KOPT-K1 (cell line): Measurements from ENCODE around the gene KDM6A.
"Not testable (repeated sequence)": the region's sequence is repeated elsewhere in the genome, so short reads cannot be mapped to it uniquely, and the experiment has no call there.

Experiments
- H3K27ac ChIP-seq: fragments of 200-600 bp; sonication (generic); 2 replicates; pipeline ENCODE4 v1.5.1; 2016; ENCODE audit warnings: antibody characterized with exemption, mild to moderate bottlenecking, low read depth, low read length; ENCODE audit not compliant: poor library complexity, severe bottlenecking
- H3K36me3 ChIP-seq: fragments of 200-600 bp; sonication (generic); 2 replicates; pipeline ENCODE4 v1.5.1; 2017; ENCODE audit warnings: antibody characterized with exemption, mild to moderate bottlenecking, low read length, moderate library complexity; ENCODE audit not compliant: insufficient read depth
- H3K9me3 ChIP-seq: fragments of 200-600 bp; sonication (generic); 2 replicates; pipeline ENCODE4 v1.5.1; 2017; ENCODE audit warnings: antibody characterized with exemption, low read length, mild to moderate bottlenecking; ENCODE audit not compliant: insufficient read depth, poor library complexity, severe bottlenecking

The KDM6A gene

GRCh38 chrX:44931441-44931973, 58.5 kb downstream of the KDM6A start:
- Histone ChIP-seq H3K36me3 (no peaks in the 10 kb centered on the region), H3K9me3 (no peaks in the 10 kb centered on the region), H3K27ac (no peak overlapping the region)

GRCh38 chrX:44935172-44935571, 62.2 kb downstream of the KDM6A start:
- H3K36me3 ChIP-seq: no peaks in the 10 kb centered on the region
- no peaks in the 10 kb centered on the region for H3K9me3 ChIP-seq
- no peak overlapping the region for H3K27ac ChIP-seq

GRCh38 chrX:44935640-44936039, 62.7 kb downstream of the KDM6A start:
- H3K36me3 ChIP-seq: no peaks in the 10 kb centered on the region
- no peak overlapping the region for H3K27ac ChIP-seq
- no peaks in the 10 kb centered on the region for H3K9me3 ChIP-seq

- H3K27ac ChIP-seq: no peak overlapping the region
- H3K36me3 ChIP-seq: no peaks in the 10 kb centered on the region
- no peaks in the 10 kb centered on the region for H3K9me3 ChIP-seq
Observed at GRCh38 chrX:44937606-44938005, 64.6 kb downstream of the KDM6A start.

GRCh38 chrX:44938111-44938510, 65.1 kb downstream of the KDM6A start:
- Histone ChIP-seq H3K9me3 (peaks cover under 1% of the 10 kb centered on the region), H3K36me3 (no peaks in the 10 kb centered on the region), H3K27ac (no peak overlapping the region)

- H3K27ac ChIP-seq, H3K36me3 ChIP-seq: not testable (repeated sequence)
- peaks cover 23% of the 10 kb centered on the region for H3K9me3 ChIP-seq
Observed at GRCh38 chrX:44940541-44940940, 67.6 kb downstream of the KDM6A start.

GRCh38 chrX:44943007-44943406, 70.0 kb downstream of the KDM6A start:
- no peak overlapping the region for H3K27ac ChIP-seq
- no peaks in the 10 kb centered on the region for H3K36me3 ChIP-seq
- peaks cover 31% of the 10 kb centered on the region for H3K9me3 ChIP-seq

- Histone ChIP-seq H3K36me3 (no peaks in the 10 kb centered on the region), H3K27ac (no peak overlapping the region), H3K9me3 (peaks cover 31% of the 10 kb centered on the region)
Observed at GRCh38 chrX:44944894-44945293, 71.9 kb downstream of the KDM6A start.

- no peaks in the 10 kb centered on the region for H3K36me3 ChIP-seq
- H3K9me3 ChIP-seq: peaks cover 31% of the 10 kb centered on the region
- no peak overlapping the region for H3K27ac ChIP-seq
Observed at GRCh38 chrX:44945736-44946135, 72.7 kb downstream of the KDM6A start.

- H3K27ac ChIP-seq: no peak overlapping the region
- no peaks in the 10 kb centered on the region for H3K36me3 ChIP-seq
- H3K9me3 ChIP-seq: peaks cover 31% of the 10 kb centered on the region
Observed at GRCh38 chrX:44946771-44947170, 73.8 kb downstream of the KDM6A start.

GRCh38 chrX:44947995-44948394, 75.0 kb downstream of the KDM6A start:
- H3K36me3 ChIP-seq: no peaks in the 10 kb centered on the region
- peaks cover 31% of the 10 kb centered on the region for H3K9me3 ChIP-seq
- no peak overlapping the region for H3K27ac ChIP-seq

GRCh38 chrX:44948406-44948805, 75.4 kb downstream of the KDM6A start:
- Histone ChIP-seq H3K36me3 (no peaks in the 10 kb centered on the region), H3K27ac (no peak overlapping the region), H3K9me3 (peaks cover 28% of the 10 kb centered on the region)

GRCh38 chrX:44949125-44949524, 76.1 kb downstream of the KDM6A start:
- Histone ChIP-seq H3K27ac (no peak overlapping the region), H3K9me3 (peaks cover 22% of the 10 kb centered on the region), H3K36me3 (no peaks in the 10 kb centered on the region)

GRCh38 chrX:44950471-44951366, 77.7 kb downstream of the KDM6A start:
- not testable (repeated sequence) for H3K9me3 ChIP-seq, H3K36me3 ChIP-seq, H3K27ac ChIP-seq

- no peaks in the 10 kb centered on the region for H3K9me3 ChIP-seq
- no peaks in the 10 kb centered on the region for H3K36me3 ChIP-seq
- H3K27ac ChIP-seq: no peak overlapping the region
Observed at GRCh38 chrX:44951572-44952067, 78.6 kb downstream of the KDM6A start.
